Epithelial cell of proximal tubule (primary cell): Measurements from ENCODE around the gene CACNA1D. TPM values are rescaled to one million over a fixed set of nuclear protein-coding genes. Genes with fewer than 3 reads are reported as not detected.

Source experiments
- DNase-seq: peaks from one replicate; pipeline ENCODE4 v3.0.0-alpha.2; 2011; ENCODE audit warnings: low read depth
- H3K4me3 ChIP-seq: 2 replicates; pipeline ENCODE4 v1.5.1; 2011; ENCODE audit warnings: low read depth, mild to moderate bottlenecking, low read length
- CTCF ChIP-seq: conservative IDR thresholded peaks from 2 replicates; pipeline ENCODE4 v1.5.1; 2012; ENCODE audit warnings: low read depth, mild to moderate bottlenecking, low read length
- total RNA-seq: library from RNA; depleted of rRNA; stranded (reverse); fragments of >200 nt; gene quantifications from 2 replicates; pipeline ENCODE4 v1.2.3, GENCODE V29; 2015

Gene CACNA1D
- total RNA-seq, 1 donor from 2014 or later: 1.9 TPM

DNA sequence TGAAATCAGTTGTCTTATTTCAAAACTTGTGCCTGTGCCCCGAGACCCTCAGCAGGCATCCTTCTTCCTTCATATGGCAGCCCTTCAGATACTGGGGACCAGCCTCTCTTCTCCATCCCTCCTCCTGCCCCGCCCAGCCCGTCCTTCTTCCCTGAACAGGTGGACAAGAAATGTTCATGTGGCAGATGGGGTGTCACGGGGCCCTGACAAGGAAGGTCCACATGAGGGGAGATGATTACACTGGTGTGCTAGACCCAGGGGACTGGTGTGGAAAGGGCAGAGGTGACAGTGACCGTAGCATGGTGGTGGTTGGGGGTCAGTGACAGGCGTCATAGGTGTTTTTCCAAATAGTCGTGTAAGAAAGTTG is 200.9 kb downstream of the CACNA1D start:
- TF ChIP-seq CTCF: no peak
- H3K4me3 ChIP-seq: no peak overlapping the region
- no peak for DNase-seq

DNA sequence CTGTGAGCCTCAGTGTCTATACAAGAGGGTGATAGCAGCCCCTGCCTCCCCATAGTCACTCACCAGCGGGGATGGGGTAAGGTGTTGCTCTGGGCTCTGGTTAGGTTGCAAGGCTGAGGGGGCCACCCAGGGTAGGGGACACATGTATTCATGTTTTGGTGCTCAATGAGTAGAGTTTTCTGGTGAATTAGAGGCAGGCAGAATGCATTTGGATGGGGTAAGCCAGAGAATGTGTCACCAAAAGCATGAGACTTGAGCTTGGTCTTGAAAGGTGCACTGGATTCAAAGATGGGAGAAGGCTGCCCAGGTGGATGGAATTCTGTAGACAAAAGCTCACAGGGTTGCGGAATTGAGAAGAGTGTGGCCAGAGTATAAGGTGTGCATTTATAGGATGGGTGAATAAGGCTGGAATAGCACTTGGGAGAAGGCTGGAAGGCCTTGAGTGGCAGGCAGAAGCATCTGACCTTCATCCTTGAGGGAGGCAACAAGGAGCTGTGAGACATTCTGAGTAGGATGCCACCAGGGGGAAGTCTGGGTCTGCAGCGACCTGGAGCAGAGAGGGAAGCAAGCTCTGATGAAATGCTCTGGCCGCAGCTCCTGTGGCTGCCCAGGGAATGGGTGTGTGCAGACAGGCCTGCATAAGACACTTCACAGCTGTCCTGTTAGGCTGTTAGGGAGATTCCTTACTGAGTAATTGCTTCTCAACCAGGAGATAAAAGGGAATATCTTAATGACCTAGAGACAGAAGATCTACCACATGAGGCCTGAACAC is 202.2 kb downstream of the CACNA1D start:
- TF ChIP-seq CTCF: no peak
- no peak for DNase-seq
- no peak overlapping the region for H3K4me3 ChIP-seq

DNA sequence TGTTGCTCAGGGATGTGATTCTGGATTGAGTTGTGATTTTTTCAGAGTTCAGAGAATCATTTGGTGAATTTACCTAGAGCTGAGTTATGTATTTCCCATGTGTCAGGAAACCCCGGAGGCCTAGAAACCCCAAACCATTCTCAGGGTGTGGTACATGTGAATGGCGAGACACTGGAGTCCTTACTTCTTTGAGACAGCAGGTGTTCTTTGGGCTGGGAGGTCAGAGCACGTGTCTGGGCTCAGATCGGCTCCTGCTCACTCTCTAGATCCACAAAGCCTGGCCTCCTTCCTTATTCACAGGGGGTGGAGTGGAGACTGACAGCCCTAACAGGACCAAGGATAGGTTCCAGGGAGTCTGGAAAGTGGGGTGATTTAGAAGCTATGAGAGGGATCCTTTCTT is 206.0 kb downstream of the CACNA1D start:
- TF ChIP-seq CTCF: no peak
- H3K4me3 ChIP-seq: no peak overlapping the region
- DNase-seq: no peak

DNA sequence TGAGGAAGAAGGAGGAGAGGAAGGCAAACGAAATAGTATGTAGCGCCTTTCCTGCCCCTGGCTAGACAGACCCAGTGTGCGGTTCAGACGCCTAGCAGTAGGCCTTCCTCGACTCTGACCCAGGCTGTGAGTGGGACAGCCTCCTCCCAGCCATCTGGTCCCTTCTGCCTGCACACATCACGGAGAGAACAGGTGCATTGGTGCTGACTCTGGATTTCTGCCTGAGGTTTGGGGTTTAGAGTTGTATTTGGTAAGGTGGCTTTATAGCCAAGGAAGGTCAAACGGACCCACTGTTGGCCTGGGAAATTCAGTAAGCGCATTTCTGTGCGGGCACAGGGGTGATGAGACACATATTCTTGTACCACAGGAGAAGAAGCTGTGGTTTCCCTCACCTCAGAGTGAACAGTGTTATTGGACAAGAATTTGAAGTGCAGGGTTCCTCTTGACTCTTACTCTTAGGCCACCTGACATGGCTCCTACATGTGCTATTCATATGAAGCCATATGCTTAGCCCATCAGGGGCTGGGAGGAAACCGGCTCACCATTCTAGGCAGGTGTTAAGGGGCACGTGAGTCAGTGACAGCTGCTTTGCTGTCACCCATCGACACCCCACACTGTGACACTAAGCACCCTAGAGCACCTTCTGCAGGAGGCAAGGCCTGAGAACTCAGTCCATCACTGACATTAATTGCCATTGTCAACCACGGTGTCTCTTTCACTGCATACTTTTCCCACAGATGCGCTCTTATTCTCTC is 208.5 kb downstream of the CACNA1D start:
- no peak overlapping the region for H3K4me3 ChIP-seq
- no peak for TF ChIP-seq CTCF
- no peak for DNase-seq

DNA sequence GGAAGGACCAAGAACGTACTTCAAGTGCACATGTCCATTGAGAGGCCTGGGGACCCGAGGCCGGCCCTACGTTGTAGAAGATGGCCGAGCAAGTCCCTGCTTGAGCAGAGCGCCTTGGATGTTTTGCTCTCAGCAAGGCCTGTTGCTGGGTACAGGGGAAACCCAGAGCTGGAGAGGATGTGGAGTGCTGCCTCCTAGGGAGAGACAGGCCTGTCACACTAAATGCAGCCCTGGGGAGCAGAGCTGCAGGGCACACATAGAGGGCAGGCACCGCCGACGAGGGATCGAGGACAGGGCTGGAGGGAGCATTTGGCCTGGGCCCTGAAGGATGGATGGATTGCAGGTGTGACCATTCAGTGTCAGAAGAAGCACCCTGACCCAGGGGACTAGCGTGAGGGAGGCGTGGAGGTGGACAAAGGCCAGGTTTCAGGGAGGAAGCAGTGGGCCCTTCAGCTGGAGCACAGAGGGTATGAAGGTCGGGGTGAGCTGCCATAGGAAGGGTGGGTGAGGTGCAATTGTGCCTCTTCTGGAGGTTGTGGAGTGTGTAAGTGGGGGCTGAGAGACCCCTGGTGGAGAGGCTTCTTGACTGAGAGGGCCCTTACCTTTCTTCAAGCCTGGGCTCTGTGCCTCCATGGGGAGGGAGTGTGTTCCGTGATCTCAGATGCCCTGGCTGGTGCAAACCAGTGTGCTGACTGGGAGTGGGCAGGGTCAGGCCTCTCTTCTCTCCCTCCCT is 209.4 kb downstream of the CACNA1D start:
- no peak for DNase-seq

DNA sequence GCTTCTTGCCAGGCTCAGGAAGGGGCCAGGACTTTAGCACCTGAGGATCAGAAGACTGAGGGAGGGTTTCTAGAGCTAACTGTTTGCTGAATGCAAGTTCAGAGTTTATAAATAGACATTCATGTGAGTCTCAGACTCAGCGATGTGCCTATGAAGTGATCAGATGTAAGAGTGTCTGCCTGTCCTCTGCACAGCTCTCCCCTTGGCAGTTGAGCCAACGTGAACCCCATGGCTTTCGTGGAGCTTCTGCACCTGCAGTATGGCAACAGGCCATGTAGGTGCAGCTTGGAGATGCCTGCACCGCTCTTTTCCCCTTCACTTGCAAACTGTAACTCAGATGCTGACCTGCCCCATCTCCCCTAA is 209.9 kb downstream of the CACNA1D start:
- no peak for TF ChIP-seq CTCF
- no peak overlapping the region for H3K4me3 ChIP-seq
- no peak for DNase-seq

More for the DNA sequence above, 209.4 kb downstream of the CACNA1D start:
- H3K4me3 ChIP-seq: no peak overlapping the region
- TF ChIP-seq CTCF: no peak
